Fibroblast of villous mesenchyme (primary cell): ENCODE results near the gene SEMA3F. TPM values are rescaled to one million over a fixed set of nuclear protein-coding genes. Genes with fewer than 3 reads are reported as not detected.
A peak's percentile ranks its signal among the peaks of the same experiment; 100 is the strongest.

Source experiments
- DNase-seq: peaks from one replicate; pipeline ENCODE4 v3.0.0-alpha.2; 2010; ENCODE audit warnings: low read depth
- H3K4me3 ChIP-seq: 2 replicates; pipeline ENCODE4 v1.5.1; 2011; ENCODE audit warnings: low read depth, mild to moderate bottlenecking, low read length
- total RNA-seq: library from RNA; depleted of rRNA; stranded (reverse); fragments of >200 nt; gene quantifications from 2 replicates; pipeline ENCODE4 v1.2.3, GENCODE V29; 2012
- TF ChIP-seq, protein P1 (sequence below): IDR thresholded peaks from 2 replicates; pipeline ENCODE4 v1.5.1; 2012; ENCODE audit warnings: low read depth, mild to moderate bottlenecking, low read length; ENCODE audit not compliant: insufficient read depth

The SEMA3F gene
- total RNA-seq, 1 donor: 0.86 TPM

DNA sequence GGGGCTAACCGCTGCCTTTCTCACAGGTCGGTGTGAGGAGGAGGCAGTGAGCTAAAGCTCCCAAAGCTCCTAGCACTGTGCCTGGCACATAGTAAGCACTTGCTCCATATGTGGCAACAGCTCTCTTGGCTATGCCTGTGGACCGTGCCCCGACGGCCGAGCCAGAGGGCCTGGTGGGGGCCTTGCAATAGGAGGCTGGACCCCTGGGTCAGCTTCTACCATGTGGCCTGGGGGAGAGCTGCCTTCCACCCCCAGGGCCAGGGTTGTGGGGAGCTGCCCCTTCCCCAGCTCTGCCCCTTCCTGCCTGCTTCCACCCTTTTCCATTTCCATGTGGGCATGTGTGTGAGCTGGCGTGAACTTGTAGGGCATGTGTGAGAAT, 19.4 kb downstream of the SEMA3F start:
- no peak overlapping the region for H3K4me3 ChIP-seq
- TF ChIP-seq, protein P1, sequence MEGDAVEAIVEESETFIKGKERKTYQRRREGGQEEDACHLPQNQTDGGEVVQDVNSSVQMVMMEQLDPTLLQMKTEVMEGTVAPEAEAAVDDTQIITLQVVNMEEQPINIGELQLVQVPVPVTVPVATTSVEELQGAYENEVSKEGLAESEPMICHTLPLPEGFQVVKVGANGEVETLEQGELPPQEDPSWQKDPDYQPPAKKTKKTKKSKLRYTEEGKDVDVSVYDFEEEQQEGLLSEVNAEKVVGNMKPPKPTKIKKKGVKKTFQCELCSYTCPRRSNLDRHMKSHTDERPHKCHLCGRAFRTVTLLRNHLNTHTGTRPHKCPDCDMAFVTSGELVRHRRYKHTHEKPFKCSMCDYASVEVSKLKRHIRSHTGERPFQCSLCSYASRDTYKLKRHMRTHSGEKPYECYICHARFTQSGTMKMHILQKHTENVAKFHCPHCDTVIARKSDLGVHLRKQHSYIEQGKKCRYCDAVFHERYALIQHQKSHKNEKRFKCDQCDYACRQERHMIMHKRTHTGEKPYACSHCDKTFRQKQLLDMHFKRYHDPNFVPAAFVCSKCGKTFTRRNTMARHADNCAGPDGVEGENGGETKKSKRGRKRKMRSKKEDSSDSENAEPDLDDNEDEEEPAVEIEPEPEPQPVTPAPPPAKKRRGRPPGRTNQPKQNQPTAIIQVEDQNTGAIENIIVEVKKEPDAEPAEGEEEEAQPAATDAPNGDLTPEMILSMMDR: no peak
- no peak for DNase-seq

DNA sequence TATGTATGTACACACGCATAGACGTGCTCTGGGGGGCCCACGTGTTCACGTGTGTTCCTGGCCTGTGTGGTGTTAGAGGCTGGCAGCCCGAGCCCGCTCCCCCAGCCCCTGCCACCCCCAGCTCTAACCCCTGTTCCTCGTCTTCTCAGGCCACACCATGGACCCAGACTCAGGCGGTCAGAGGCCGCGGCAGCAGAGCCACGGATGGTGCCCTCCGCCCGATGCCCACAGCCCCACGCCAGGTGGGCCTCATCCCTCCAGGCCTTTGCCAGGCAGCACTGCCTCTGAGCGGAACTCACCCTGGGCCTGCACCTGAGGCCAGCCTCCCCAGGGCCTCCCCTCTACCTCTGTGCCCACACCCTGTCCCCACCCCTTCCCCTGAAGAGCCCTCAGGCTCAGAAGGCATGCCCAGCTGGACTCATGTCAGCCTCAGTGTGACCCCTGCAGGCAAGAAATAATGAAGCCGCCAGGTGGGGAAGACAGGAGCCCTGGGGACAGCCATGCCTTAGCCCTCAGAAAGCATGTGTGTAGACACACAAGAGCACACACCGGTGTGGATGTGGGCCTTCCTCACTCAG, 19.9 kb downstream of the SEMA3F start:
- no peak for DNase-seq
- TF ChIP-seq, protein P1: no peak
- no peak overlapping the region for H3K4me3 ChIP-seq

DNA sequence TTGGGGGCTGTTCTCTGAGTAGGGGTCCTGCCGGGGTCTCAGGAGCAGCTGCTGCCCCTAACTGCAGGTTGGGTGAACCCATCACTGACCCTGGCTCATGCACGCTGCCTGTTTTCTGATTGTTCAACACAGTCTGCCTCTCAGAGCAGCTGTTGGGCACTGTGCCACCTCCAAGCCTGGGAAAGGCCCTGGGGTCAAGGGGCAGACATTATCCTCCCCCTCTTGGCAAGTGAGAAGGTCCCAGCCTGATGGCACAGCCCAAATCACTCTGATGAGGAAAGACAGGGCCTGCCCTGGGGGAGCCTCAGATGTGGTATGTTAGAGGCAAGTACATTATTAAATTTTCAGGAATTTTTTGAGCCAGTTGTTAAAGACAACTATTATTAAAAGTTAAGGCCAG, 22.2 kb downstream of the SEMA3F start:
- TF ChIP-seq, protein P1: no peak
- H3K4me3 ChIP-seq: no peak overlapping the region
- DNase-seq: no peak

DNA sequence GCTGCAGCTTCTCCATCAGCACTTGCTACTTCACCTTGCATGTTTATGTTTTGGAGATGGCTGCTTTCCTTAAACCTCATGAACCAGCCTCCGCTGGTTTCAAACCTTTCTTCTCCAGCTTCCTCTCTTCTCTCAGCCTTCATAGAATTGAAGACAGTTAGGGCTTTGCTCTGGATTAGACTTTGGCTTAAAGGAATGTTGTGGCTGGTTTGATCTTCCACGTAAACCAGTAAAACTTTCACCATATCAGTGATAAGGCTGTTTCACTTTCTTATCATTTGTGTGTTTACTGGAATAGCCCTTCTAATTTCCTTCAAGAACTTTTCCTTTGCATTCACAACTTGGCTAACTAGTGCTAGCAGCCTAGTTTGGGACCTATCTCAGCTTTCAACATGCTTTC, 24.6 kb downstream of the SEMA3F start:
- no peak overlapping the region for H3K4me3 ChIP-seq
- DNase-seq: peak; percentile 79
- TF ChIP-seq, protein P1: no peak

DNA sequence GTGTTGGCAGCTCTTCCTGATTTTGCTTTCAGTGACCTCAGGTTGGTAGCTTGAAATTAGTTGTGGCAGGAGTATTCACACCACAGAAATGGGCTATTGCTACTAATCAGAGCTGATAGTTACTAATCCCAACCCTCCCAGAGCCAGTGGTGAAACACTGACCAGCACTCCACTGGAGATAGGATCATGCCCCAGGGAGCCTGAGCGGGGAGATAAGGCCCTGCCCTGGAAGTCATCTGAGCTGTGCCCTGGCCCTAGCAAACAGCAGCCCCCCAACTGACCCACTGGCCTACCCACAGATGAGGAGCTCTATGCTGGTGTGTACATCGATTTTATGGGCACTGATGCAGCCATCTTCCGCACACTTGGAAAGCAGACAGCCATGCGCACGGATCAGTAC, 26.9 kb downstream of the SEMA3F start:
- H3K4me3 ChIP-seq: no peak overlapping the region
- DNase-seq: peak; percentile 6
- TF ChIP-seq, protein P1: no peak

DNA sequence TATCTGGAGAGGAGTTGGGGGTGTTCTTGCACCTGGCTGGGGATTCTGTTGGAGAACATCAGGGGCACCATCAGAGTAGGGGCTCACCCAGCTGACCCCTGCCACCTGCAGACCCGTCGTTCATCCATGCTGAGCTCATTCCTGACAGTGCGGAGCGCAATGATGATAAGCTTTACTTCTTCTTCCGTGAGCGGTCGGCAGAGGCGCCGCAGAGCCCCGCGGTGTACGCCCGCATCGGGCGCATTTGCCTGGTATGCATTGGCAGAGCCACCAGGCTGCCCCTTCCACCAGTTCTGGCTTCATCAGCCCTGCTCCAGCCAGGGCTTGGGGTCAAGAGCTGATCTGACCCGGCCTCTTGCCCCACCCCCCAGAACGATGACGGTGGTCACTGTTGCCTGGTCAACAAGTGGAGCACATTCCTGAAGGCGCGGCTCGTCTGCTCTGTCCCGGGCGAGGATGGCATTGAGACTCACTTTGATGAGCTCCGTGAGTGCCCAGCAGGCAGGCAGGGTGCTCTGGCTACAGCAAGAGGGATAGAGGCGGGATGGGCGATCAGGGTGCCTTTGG, 27.5 kb downstream of the SEMA3F start:
- no peak overlapping the region for H3K4me3 ChIP-seq
- TF ChIP-seq, protein P1: no peak
- no peak for DNase-seq

DNA sequence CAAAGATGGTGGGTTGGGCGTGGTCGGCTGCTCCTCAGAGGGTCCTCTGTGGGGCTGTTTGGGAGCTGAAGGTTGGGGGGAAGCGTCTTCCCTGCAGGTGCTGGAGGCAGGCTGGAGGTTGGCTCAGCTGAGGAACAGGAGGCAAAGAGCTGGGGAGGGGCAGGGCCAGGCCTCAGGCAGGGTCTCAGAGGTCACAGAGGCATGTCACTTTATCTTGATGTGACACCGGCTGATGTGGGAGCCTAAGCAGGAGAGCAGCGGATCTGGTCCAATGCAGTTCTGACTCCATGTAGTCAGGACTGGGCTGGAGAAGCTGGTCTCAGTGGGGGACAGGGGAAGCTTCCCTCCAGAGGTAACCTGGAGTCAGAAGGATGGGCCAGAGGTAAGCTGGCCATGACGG, 28.6 kb downstream of the SEMA3F start:
- no peak overlapping the region for H3K4me3 ChIP-seq
- TF ChIP-seq, protein P1: no peak
- DNase-seq: no peak
